ENCODE data around the gene MRPL41. TPM values are rescaled to one million over a fixed set of nuclear protein-coding genes. Genes with fewer than 3 reads are reported as not detected.

Gene MRPL41
- 39.7 TPM for polyA plus RNA-seq (2013, experiment 1 of 2)
- 37.4 TPM for polyA plus RNA-seq (2013, experiment 2 of 2)

DNA sequence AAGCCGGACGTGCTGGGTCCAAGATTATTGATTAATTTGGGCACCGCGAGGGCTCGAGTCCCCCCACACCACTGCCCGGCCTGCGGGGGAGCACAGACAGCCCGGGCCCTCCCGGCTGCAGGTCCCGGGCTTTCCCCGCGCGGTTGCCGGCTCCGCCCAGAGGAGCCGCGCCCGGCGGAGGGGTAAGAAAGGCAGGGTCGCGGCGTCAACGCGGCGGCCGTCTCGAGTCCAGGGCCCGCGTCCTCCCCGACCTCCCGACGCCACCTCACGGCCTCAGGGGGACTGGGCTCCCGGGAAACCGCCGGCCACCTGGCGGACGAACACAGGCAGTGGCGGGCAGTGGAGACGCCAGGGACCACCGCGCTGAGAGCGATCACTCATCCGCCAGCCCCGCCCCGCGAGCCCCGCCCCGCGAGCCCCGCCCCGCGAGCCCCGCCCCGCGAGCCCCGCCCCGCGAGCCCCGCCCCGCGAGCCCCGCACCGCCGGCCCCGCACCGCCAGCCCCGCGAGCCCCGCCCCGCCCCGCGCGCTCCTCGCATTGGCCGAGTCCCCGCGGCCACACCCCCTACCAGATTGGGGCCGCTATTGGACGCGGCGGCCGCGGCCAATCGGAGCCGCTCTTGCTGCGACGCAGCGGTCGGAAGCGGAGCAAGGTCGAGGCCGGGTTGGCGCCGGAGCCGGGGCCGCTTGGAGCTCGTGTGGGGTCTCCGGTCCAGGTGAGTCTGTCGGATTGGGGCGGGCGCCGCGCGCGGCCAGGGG is at the start of gene MRPL41:
MRPL41 (plus strand) TSS at position 616 of the 758 bp plus-strand sequence. CDS start 203 bp downstream, outside the sequence.
- peak within 1 kb of the TSS; percentile 61 to 92 for H3K4me3 ChIP-seq (ENCODE audit: low read length in 2 of 2)
- peaks cover 5% of the 10 kb centered on the region in 2 donors for H3K9me3 ChIP-seq (replicated peaks in 1 of 2; ENCODE audit: control insufficient read depth in 2 of 2, insufficient read depth in 1 of 2, low read depth in 1 of 2, low read length in 2 of 2)
- H4K8ac ChIP-seq (ENCODE audit: low read depth, low read length): no peak within 1 kb of the TSS
- H4K91ac ChIP-seq (ENCODE audit: low read depth, low read length, poor library complexity): no peak within 1 kb of the TSS
- DNase-seq (ENCODE audit: low spot score): peak; percentile 91
- H2AK5ac ChIP-seq (ENCODE audit: low read depth, low read length): peak within 1 kb of the TSS; percentile 92
- H3K79me1 ChIP-seq (ENCODE audit: low read depth, low read length): peaks cover 5% of the 10 kb centered on the region
- peak within 1 kb of the TSS; percentile 75 for H2BK15ac ChIP-seq (ENCODE audit: low read length)
- peaks cover 21 to 40% of the 10 kb centered on the region in 2 donors for H3K36me3 ChIP-seq (replicated peaks in 1 of 2; ENCODE audit: control insufficient read depth in 2 of 2, insufficient read depth in 2 of 2, low read length in 2 of 2)
- H3K27me3 ChIP-seq (ENCODE audit: control insufficient read depth in 3 of 3, insufficient read depth in 3 of 3, low read depth in 1 of 3, low read length in 3 of 3): no peaks in the 10 kb centered on the region
- H3K27ac ChIP-seq (replicated peaks; ENCODE audit: low read length): peak within 1 kb of the TSS; percentile 42
- peak within 1 kb of the TSS; percentile 89 for H3K23ac ChIP-seq (ENCODE audit: low read depth, low read length, poor library complexity)
- H3K9ac ChIP-seq (ENCODE audit: low read depth, low read length, poor library complexity): peak within 1 kb of the TSS; percentile 92
- WGBS, 2 donors (ENCODE audit: extremely low coverage in 2 of 2, insufficient read length in 2 of 2, insufficient replicate concordance in 1 of 2): no CpG with 5 or more reads among the region's 106 CpGs
- no peak within 1 kb of the TSS for H3K14ac ChIP-seq (ENCODE audit: low read length)
- H2BK5ac ChIP-seq (ENCODE audit: low read length): no peak within 1 kb of the TSS
- no peak within 1 kb of the TSS for H2BK12ac ChIP-seq (ENCODE audit: low read length)
- H2BK120ac ChIP-seq (ENCODE audit: low read depth, low read length): no peak within 1 kb of the TSS
- H2AFZ ChIP-seq (ENCODE audit: low read length): peak within 1 kb of the TSS; percentile 94
- peak within 1 kb of the TSS; percentile 30 for H3K4ac ChIP-seq (ENCODE audit: low read length)
- peak within 1 kb of the TSS; percentile 96 for H3K18ac ChIP-seq (ENCODE audit: low read length)
- H3K4me1 ChIP-seq (ENCODE audit: control insufficient read depth in 2 of 2, insufficient read depth in 1 of 2, low read depth in 1 of 2, low read length in 2 of 2): peaks cover 6 to 13% of the 10 kb centered on the region in 2 donors
- H3K4me2 ChIP-seq (ENCODE audit: insufficient read depth, low read length, poor library complexity, severe bottlenecking): peak within 1 kb of the TSS; percentile 89

DNA sequence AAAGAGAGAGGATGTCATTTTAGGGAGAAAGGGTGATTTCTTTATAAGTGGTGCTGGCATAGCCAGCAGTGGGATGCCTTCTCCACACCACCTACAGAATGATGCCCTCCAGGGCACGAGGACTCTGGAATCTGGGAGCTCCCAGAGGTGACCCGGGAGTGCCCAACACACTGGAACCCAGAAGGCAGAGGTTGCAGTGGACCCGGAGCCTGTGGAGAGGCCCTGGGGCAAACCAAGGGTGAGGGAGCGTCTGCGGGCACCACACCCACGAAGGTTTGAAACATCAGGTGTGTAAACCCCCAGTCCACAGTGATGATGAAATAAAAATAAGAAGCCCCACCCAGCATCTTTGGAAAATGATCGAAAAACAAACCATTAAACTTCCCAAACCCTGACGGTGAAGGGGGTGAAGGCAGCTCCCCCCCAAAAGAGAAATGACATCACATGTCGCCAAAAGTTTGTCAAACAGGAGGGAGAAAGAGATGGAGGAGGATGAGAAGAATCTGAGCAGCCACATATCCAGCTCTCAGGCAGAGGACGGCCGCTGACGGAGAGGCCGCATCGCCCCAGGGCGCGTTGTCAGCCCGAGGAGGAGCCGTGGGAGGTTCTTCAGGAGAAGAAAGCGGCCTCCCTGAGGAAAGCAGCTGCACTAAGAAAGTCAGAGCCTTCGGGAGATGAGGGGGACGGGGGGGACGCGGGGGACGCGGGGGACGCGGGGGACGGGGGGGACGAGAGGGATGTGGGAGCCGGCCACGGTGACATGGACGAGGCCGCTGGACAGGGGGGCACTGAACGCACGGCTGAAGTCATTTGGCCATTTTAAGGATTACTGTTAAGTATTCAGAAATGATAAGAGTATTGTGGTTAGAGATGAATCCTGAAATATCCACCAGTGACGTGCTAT is 49.4 kb upstream of the MRPL41 start:
- H3K4ac ChIP-seq (ENCODE audit: low read length): no peak overlapping the region
- H3K4me2 ChIP-seq (ENCODE audit: insufficient read depth, low read length, poor library complexity, severe bottlenecking): no peak overlapping the region
- no peak overlapping the region for H3K9ac ChIP-seq (ENCODE audit: low read depth, low read length, poor library complexity)
- no CpG with 5 or more reads among the region's 36 CpGs for WGBS, 2 donors (ENCODE audit: extremely low coverage in 2 of 2, insufficient read length in 2 of 2, insufficient replicate concordance in 1 of 2)
- no peak overlapping the region for H4K91ac ChIP-seq (ENCODE audit: low read depth, low read length, poor library complexity)
- H3K4me1 ChIP-seq (ENCODE audit: control insufficient read depth in 2 of 2, insufficient read depth in 1 of 2, low read depth in 1 of 2, low read length in 2 of 2): no peaks in the 10 kb centered on the region
- H3K79me1 ChIP-seq (ENCODE audit: low read depth, low read length): no peaks in the 10 kb centered on the region
- H2BK120ac ChIP-seq (ENCODE audit: low read depth, low read length): no peak overlapping the region
- no peak for DNase-seq (ENCODE audit: low spot score)
- no peak overlapping the region for H2BK12ac ChIP-seq (ENCODE audit: low read length)
- H3K27ac ChIP-seq (replicated peaks; ENCODE audit: low read length): no peak overlapping the region
- H2AK5ac ChIP-seq (ENCODE audit: low read depth, low read length): no peak overlapping the region
- H3K14ac ChIP-seq (ENCODE audit: low read length): no peak overlapping the region
- H3K23ac ChIP-seq (ENCODE audit: low read depth, low read length, poor library complexity): no peak overlapping the region
- no peaks in the 10 kb centered on the region for H3K27me3 ChIP-seq (ENCODE audit: control insufficient read depth in 3 of 3, insufficient read depth in 3 of 3, low read depth in 1 of 3, low read length in 3 of 3)
- H2BK15ac ChIP-seq (ENCODE audit: low read length): no peak overlapping the region
- no peak overlapping the region for H2AFZ ChIP-seq (ENCODE audit: low read length)
- peaks cover 0 to 17% of the 10 kb centered on the region in 2 donors for H3K9me3 ChIP-seq (replicated peaks in 1 of 2; ENCODE audit: control insufficient read depth in 2 of 2, insufficient read depth in 1 of 2, low read depth in 1 of 2, low read length in 2 of 2)
- H3K4me3 ChIP-seq (ENCODE audit: low read length in 2 of 2): no peak overlapping the region
- no peak overlapping the region for H3K18ac ChIP-seq (ENCODE audit: low read length)
- no peak overlapping the region for H2BK5ac ChIP-seq (ENCODE audit: low read length)
- H4K8ac ChIP-seq (ENCODE audit: low read depth, low read length): peak overlapping the region; percentile 43
- no peaks in the 10 kb centered on the region for H3K36me3 ChIP-seq (replicated peaks in 1 of 2; ENCODE audit: control insufficient read depth in 2 of 2, insufficient read depth in 2 of 2, low read length in 2 of 2)

DNA sequence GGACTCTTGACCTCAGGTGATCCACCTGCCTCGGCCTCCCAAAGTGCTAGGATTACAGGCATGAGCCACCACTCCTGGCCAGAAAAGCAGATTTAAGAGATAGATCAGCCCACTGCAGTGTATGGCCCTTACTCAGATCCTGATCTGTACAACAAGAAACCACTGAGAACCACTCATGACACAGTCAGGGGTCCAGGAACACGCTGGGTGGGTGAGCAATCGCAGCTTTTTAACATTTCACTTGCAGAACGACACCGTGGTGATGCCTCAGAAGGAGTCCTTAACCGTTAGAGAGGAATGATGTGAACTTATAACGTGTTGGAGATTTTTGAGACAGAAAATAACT is 47.3 kb upstream of the MRPL41 start:
- no peak overlapping the region for H3K27ac ChIP-seq (replicated peaks; ENCODE audit: low read length)
- no peaks in the 10 kb centered on the region for H3K79me1 ChIP-seq (ENCODE audit: low read depth, low read length)
- no peak overlapping the region for H3K14ac ChIP-seq (ENCODE audit: low read length)
- no peak overlapping the region for H2BK15ac ChIP-seq (ENCODE audit: low read length)
- H3K23ac ChIP-seq (ENCODE audit: low read depth, low read length, poor library complexity): no peak overlapping the region
- H3K4me2 ChIP-seq (ENCODE audit: insufficient read depth, low read length, poor library complexity, severe bottlenecking): no peak overlapping the region
- H2BK12ac ChIP-seq (ENCODE audit: low read length): no peak overlapping the region
- H3K4me1 ChIP-seq (ENCODE audit: control insufficient read depth in 2 of 2, insufficient read depth in 1 of 2, low read depth in 1 of 2, low read length in 2 of 2): no peaks in the 10 kb centered on the region
- no peak overlapping the region for H3K9ac ChIP-seq (ENCODE audit: low read depth, low read length, poor library complexity)
- no peak overlapping the region for H2AK5ac ChIP-seq (ENCODE audit: low read depth, low read length)
- WGBS, 2 donors (ENCODE audit: extremely low coverage in 2 of 2, insufficient read length in 2 of 2, insufficient replicate concordance in 1 of 2): no CpG with 5 or more reads among the region's 7 CpGs
- peaks cover 0 to 16% of the 10 kb centered on the region in 2 donors for H3K9me3 ChIP-seq (replicated peaks in 1 of 2; ENCODE audit: control insufficient read depth in 2 of 2, insufficient read depth in 1 of 2, low read depth in 1 of 2, low read length in 2 of 2)
- no peaks in the 10 kb centered on the region for H3K27me3 ChIP-seq (ENCODE audit: control insufficient read depth in 3 of 3, insufficient read depth in 3 of 3, low read depth in 1 of 3, low read length in 3 of 3)
- H4K91ac ChIP-seq (ENCODE audit: low read depth, low read length, poor library complexity): no peak overlapping the region
- H2BK120ac ChIP-seq (ENCODE audit: low read depth, low read length): no peak overlapping the region
- H3K18ac ChIP-seq (ENCODE audit: low read length): no peak overlapping the region
- H3K4ac ChIP-seq (ENCODE audit: low read length): no peak overlapping the region
- no peak overlapping the region for H2AFZ ChIP-seq (ENCODE audit: low read length)
- no peaks in the 10 kb centered on the region for H3K36me3 ChIP-seq (replicated peaks in 1 of 2; ENCODE audit: control insufficient read depth in 2 of 2, insufficient read depth in 2 of 2, low read length in 2 of 2)
- H4K8ac ChIP-seq (ENCODE audit: low read depth, low read length): no peak overlapping the region
- H3K4me3 ChIP-seq (ENCODE audit: low read length in 2 of 2): no peak overlapping the region
- H2BK5ac ChIP-seq (ENCODE audit: low read length): no peak overlapping the region
- no peak for DNase-seq (ENCODE audit: low spot score)
